ENCODE data around the gene CSRNP2.

GRCh38 chr12:51018956-51019355 is 64.4 kb downstream of the CSRNP2 start:
- TF ChIP-seq POLR2A (IDR thresholded peaks at IDR 0.05) (no peak), CTCF (IDR thresholded peaks at IDR 0.05) (no peak)

Data from tibial nerve (tissue), 3 donors.